Putamen (tissue), 1 donor: ENCODE data around the gene CNGB1.
"Not testable (repeated sequence)": the region's sequence is repeated elsewhere in the genome, so short reads cannot be mapped to it uniquely, and the experiment has no call there.

ENCODE experiments used
- DNase-seq: peaks from one replicate; pipeline ENCODE4 v3.0.0-alpha.2; 2016; ENCODE audit warnings: low spot score

The CNGB1 gene

DNA sequence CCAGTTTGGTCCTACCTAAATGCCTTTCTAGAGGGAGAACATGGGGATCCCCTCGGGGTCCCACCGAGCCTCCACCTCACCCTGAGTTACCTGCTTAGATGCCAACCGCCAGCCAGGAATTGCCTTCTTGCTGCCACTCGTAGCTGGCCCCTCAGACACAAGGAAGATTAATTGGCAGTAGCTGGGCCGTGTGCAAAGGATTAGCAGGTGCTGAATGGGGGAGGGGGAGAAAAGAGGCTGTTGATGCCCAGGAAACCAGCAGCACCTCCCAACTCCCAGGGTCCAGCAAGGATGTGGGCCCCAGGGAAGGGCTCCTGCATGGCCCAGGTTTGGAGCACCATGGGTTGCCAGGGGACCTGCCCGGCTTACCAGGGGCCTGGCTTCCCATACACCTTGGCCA, at the start of gene CNGB1:
Gene CNGB1, minus strand, starts transcription at position 159 of the 400 bp plus-strand sequence. CDS start 3,842 bp downstream, outside the sequence.
- no peak for DNase-seq

DNA sequence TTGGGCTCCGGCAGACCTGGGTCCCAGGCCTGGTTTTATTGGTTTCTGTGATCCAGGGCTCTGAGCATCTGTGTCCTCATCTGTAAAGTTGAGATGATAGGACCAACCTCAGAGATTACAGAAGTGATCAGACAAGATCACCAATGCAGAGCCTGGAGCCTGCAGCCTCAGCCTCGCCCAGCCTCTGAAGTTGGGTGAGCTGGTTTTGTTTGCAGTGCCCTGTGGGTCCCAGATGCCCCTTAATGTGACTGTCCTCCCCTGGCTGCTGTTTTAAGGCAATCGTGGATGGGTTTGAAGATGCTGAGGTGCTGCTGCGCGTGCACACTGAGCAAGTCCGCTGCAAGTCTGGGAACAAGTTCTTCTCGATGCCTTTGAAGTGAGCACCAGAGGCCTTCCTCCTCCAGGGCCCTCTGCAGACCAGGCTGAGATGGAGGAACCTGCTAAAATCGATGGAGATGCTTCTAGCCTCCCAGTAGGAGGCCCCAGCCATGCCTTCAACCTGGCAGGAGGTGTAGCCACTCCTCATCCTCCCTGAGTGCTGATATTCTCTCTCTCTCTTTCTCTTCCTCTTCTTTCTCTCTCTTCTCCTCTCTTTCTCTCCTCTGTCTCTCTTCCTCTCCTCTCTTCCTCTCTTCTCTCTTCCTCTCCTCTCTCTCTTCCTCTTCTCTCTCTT, 49.1 kb upstream of the CNGB1 start:
- no peak for DNase-seq

DNA sequence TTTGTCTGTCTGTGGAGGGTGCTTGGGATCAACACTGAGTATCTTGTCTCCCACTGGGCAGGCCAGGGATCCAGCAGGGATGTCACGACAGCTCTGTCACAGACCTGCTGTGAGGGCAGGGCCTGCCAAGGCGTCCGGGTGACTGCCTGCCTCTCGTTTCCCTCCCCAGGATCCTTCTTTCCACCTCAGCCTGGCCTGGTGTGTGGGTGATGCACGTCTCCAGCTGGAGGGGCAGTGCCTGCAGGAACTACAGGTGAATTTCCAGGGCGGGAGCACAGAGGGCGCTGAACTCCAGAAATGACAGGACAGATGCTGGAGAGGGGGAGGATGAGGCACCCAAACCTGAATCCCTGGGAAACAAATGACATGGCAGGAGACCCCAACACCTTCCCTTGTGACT, 47.9 kb upstream of the CNGB1 start:
- DNase-seq: no peak

DNA sequence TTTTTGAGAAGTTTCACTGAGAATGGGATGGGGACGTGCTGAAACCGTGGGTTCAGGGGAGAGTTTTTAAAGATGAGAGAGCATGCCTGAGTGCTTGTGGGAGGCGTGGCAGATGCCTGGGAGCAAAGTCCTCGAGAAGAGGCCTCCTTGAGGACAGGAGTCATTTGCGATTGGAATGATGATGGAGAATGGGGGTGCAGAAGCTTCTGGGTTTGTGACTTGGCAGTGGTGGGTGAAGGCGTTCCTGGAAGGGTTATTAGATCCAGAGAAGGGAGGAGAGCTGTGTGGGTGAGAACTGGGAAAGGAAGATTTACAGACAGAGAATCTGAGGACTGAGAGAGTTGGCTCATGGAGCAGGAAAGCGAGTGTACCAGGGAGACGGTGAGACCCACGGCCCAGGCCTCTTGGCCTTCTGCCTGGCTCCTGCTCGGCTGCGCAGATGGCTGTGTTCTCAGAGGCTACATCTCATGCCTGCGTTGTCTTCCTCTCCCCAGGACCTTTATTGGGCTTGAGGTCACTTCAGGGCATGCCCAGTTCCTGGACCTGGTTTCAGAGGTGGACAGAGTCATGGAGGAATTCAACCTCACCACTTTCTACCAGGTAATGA, 46.0 kb upstream of the CNGB1 start:
- peak; percentile 50 for DNase-seq

DNA sequence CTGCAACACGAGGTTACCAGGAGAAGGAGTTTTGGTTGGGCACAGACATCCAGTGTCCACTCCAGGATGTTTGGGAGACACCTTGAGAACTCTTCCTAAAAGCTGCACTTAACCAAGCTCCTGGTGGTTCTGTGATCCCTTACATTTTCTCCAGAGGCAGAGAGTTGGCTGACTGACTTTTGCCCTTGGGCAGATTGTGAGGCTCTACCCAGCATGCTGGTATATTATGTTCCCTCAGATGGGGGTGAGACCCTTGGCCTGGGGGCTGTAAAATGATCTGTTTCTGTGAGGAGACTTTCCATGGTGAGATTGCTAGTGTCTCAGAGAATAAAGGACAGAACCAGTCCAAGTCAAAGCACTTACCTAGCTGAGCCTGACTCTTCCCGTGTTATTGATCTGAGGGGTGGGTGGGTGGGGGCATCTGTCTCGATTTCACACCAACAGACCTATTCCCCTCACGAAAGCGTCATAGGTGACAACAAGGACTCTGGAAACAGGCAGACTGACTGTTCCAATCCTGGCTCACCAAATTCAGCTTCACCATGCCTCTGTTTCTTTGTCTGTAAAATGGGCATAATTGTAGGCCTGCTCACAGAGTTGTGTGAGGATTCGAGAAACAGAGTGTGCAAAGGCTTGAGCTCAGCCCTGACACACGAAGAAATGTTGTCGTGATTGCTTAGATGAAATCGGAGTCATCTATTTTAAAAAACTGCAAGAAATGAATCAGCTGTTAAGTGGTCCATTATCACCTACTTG, 42.5 kb upstream of the CNGB1 start:
- no peak for DNase-seq

DNA sequence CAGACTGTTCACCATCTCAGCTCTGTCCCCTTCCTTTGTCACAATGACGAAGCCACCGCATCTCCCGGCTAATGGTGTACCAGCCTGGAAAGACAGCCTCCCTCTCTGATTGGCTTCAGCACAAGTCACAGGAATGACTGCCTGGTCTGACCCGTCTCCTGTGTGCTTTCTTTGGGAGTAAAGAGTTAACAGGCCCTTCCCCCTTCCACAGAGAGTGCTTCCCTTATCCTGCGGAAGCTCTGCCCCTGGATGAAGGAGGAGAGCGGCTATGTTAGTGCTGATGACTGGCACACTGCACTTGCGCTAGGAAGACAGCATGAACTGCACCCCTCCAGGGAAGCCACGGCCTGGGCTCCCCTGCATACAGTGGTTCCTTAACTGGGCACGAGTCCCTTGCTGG, 41.6 kb upstream of the CNGB1 start:
- DNase-seq: no peak

DNA sequence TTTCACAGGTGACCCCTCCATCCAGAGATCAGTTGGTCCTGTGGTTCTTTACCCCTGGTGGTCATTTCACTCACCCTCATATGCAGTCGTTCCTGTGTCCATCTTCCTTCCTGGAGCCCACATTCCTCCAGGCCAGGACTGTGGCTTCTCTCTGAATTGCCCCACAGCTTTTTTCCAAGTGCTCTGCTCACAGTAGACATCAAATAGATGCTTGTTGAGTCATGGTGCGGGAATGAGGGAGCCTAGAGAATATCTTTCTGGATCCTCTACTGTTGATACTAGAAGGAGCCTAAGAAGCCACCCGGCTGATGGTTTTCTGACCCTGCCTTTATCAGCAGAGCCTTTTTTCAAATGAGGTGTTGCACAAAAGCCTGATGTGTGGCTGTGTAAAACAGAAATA, 40.7 kb upstream of the CNGB1 start:
- DNase-seq: no peak

DNA sequence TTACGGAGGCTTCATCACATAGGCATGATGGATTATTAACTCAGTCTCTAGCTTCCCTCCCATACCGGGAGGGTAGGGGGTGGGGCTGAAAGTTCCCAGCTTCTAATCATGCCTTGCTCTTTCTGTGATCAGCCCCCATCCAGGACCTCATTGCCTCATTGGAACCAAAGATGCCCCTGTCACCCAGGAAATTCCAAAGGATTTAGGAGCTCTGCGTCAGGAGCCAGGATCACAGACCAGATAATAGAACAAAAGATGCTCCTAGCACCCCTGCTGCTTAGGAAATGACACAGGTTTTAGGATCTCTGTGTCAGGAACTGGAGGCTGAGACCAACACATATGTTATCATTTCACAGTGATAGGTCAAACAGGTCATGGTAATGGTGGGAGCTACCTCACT, 40.0 kb upstream of the CNGB1 start:
- no peak for DNase-seq

DNA sequence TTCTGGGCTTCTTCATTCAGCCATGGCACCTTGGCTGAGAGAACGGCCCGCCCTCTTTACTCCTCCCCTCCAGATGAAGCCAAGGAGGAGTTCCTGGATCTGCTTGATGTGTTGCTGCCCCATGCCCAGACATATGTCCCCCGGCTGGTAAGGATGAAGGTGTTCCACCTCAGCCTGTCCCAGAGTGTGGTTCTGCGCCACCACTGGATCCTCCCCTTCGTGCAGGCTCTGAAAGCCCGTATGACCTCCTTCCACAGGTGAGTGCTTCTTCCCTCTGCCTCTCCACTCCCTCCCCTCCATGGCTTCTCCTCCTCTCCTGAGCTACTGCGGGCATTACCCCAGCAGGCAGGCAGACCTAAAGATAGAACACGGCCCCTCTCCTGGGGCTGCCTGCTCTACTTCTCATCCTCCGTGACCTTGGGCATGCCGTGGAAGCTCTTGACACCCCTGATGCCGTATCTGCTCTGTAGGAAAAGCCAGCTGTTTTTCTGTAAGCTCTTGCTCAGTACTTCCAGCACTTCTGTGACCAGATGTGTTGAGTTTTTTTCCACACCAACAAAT, 39.0 kb upstream of the CNGB1 start:
- DNase-seq: no peak

DNA sequence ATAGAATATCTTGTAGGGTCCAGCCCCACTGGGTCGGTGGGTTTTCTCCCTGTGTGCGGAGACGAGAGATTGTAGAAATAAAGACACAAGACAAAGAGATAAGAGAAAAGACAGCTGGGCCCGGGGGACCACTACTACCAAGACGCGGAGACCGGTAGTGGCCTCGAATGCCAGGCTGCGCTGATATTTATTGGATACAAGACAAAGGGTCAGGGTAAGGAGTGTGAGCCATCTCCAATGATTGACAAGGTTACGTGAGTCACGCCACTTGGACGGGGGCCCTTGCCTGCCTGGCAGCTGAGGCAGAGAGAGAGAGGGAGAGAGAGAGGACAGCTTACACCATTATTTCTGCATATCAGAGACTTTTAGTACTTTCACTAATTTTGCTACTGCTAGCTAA, 33.8 kb upstream of the CNGB1 start:
- not testable (repeated sequence) for DNase-seq

DNA sequence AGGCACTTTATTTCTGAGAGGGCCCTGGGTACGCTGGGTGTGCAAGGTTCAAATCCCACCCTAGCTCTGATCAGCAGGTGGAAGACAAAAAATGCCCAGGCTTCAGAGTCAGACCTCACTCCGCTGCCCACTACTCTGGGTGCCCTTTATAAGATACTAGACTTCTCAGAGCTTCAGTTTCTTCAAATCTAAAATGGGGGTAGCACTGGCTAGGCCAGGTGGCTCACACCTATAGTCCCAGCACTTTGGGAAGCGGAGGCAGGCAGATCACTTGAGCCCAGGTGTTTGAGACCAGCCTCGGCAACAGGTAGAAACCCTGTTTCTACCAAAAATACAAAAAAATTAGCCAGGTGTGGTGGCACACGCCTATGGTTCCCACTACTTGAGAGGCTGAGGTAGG, 32.0 kb upstream of the CNGB1 start:
- DNase-seq: no peak

DNA sequence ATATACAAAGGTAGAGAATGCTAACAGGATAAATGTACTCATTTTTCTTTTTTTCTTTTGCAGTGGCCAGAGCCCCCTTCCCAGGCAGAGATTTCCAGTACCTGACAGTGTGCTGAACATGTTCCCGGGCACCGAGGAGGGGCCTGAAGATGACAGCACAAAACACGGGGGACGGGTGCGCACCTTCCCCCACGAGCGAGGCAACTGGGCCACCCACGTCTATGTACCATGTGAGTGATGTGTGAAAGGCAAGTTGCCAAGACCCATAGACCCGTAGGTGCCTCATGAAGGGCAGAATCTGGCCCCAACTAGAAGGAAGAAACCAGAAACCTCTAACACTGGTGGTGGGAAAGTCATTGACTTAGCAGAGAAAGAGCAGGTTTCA, 31.5 kb upstream of the CNGB1 start:
- DNase-seq: no peak

DNA sequence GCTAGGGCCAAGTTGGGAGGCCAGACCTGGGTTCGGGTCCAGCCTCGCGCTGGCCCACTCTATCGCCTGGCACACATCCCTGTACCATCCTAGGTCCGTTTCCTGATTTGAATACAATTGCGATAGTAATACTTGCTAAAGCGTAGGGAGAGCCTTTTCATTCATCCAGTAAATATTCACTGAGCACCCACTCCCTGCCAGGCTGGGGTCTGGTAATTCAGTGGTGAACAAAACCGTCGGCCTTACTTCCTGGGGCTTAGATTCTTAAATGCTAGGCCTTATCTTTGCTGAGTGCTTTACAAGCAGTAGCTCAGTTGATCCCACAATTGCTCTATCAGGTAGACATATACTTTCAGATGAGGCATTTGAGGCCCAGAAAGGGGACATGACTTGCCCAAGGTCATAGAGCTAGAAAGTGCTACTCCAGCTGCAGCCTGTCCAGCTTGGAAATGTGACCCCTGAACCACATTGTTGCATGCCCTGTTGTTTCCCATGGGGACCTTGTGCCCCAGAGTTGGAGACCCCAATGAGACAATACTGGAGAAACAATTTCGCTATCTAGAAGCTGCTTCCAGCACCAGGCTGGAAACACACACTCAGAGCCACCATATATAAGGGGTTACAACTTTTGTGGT, 31.0 kb upstream of the CNGB1 start:
- no peak for DNase-seq

DNA sequence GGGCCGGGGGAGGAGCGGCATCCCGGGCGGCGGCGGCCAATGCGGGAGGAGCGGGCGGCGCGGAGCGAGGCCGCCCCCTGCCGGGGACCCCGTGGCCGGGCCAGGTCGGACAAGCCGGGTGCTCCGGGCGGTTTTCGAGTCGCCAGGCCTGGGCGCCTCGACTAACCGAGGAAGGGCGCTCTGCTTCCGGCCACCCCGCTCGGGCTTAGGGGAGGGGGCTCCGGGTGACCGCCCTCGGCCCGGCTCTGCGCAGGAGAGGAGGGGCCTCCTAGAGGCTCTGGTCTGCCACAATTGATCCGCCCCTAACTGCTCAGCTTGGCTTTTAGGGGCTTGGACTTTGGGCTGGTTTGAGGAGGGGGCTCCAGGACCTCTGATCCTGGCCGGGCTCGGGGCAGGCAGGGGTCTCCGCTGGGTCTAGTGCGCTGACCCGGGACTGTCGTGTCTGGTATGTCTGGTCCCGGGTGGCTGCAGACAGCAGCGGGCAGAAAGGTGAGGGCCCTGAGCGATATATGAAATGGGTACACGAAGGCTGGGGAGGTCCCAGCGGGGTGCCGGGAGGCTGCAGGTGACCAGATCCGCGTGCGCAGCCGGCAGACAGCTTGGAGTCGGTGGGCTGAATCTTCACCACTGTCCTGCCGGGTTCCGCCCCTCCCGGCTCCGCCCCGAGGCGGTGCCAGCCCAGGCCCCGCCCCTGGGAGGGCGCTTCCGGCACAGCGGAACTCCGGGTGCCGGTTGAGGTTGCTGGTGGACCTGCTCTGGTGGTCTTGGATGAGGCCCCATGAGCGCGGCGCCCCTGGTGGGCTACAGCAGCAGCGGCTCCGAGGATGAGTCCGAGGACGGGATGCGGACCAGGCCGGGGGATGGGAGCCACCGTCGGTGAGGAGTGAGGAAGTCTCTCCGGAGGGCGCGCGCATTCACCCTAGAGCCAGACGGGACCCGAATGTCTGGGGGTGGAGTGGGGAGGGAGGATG, 30.1 kb upstream of the CNGB1 start, which contains the start of gene USB1:
Gene USB1, plus strand, starts transcription at position 702 of the 971 bp plus-strand sequence. Its CDS starts 77 bp downstream, at position 779.
- DNase-seq: peak; percentile 86

DNA sequence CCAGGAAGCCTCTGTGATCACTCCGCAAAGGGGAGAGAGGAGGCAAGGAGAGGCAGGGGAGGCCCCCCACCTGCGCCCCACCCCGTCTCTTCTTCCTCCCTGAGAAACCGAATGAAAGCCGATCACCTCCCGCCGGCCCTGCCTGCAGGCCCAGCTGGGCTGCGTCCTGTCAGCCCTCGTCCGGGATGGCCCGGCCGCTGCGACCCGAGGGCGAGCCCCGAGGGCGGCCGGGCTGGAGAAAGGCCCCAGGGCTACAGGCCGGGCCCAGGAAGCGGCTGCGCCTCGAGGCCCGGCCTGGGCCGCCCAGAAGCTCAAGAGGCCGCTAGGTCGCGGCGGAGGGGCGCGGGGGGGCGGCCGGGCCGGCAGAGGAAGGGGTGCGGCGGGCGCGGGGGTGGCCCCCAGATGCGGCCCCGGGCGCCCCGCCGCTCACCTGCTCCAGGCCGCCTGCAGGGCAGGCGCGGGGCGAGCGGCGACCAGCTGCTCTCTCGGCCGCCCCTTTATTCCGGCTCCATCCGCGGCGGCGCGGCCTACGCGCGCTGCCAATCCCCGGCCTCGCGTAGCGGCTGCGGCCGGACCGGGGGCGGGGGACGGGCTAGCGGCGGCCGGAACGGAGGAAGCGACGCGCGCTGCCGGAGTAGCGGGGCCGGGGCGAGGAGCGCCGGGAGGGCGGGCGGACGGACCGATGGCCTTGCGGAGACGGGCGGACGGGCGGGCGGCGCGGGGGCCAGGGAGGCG, 29.2 kb upstream of the CNGB1 start, which contains the start of gene ZNF319:
Gene ZNF319, minus strand, starts transcription at position 702 of the 735 bp plus-strand sequence. CDS start 2,407 bp downstream, outside the sequence.
- no peak for DNase-seq

DNA sequence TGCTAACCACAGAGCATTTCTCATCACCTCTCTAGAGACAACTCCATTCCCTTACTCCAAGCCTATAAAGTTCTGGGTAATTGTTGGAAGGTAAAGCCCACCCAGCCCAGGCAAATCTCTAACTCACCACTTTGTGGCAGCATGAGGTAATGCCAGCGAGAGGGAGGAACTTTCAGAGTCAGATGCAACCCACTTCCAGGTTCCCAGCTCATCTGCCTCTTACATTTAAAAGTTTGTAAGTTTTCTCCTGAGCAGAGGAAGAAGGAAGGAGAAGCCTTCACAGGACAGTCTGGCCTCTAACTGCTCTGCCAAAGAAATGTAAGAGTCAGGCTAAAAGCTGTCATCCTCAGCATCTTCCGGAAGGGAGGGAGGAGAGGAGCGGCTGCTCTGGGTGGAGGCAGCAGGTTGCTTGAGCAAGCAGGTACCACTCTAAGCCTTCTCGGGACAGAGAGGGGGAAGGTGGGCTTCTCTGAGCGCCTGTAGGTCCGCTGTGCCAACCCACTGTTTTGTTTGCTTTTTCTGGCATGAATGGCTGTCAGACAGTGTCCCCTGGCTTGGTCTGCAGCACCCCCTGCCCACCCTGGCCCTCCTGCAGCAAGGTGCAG, 28.5 kb upstream of the CNGB1 start:
- no peak for DNase-seq

DNA sequence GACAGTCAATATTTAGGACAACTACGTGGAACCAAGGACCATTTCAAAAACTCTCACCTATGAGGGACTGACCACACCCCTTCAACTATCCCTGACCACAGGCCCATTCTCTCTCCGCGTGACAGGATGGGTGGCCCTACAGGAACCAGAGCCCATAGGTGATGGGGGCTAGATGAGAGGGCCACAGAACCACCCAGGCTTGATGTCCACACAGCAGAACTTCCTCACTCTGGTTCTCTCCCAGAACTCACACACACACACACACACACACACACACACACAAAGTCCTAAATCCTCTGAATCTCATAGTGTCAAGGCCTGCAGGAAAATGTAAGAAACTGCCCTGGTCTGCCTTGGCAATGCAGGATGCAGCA, 28.1 kb upstream of the CNGB1 start:
- no peak for DNase-seq

DNA sequence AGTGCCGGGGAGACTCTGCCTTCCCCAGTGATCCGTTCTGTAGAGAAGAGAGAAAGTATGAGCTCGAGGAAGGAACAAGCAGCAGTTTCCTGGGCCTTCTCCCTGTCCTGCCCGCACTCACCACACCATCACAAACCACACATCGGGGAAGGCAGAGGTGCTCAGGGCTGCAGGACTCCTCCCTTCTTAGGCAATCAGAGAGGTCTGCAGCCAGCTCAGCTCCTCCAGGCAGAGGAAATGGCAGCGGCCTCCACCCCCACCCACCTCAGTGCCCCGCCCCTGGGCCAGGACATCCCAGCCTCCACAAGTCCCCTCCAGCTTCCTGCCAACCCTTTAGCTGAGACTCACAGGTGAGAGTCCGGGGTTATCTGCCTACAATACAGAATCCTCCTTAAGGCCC, 27.6 kb upstream of the CNGB1 start:
- DNase-seq: no peak

DNA sequence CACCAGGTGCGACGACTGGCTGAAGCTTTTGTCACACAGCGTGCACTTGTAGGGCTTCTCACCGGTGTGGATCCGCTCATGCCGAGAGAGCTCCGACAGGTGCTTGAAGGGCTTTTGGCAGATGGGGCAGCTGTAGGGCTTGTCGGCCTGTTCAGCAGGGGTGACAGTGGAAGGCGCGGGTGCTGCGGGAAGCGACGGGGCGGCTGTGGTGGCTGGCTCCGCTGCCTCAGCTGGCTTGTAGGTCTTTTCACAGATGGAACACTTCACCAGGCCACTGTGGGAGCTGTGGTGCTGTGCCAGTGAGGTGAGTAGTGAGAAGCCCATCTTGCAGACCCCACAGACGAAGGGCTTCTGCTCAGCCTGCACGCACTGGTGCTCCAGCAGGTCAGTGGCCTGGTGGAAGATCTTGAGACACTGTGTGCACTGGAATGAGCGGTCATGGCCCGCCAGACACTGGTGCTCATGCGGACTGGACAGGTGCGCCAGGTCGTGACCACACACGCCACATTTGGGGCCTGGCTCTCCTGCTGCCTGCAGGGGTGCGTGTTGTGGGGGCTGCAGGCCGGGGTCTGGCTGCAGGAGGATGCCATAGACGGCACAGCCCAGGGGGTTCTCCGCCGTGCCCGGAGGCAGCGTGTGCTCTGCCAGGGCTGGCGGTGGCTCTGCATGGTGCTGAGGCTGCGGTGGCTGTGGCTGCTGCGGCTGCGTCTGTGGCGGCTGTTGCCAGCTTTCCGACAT, 26.8 kb upstream of the CNGB1 start:
- DNase-seq: no peak
